HG02763 (cell line): ENCODE measurements around the gene NAPB.

ENCODE experiments used
- ATAC-seq: cut with Tn5 transposase; IDR thresholded peaks from one replicate; pipeline ENCODE4 v1.9.1; 2021; ENCODE audit warnings: mild to moderate bottlenecking, moderate library complexity; ENCODE audit not compliant: unreplicated experiment

NAPB gene

DNA sequence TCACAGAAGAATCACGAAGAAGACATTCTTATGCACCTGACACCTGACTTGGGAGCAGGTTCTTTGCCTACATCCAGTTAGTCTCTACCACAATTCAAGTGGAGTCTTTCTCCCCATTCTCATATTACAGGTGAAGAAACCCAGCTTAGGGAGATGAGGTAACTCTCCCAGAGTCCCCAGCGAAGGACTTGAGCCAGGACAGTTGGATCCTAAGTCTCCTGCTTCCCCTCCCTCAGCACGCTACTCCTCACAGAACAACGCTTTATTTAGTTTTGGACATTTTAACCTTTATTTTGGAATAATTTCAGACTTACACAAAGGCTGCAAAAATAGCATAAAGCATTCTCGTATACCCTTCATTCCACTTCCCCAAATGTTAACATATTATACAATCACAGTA lies 17.4 kb upstream of the NAPB start:
- no peak for ATAC-seq

DNA sequence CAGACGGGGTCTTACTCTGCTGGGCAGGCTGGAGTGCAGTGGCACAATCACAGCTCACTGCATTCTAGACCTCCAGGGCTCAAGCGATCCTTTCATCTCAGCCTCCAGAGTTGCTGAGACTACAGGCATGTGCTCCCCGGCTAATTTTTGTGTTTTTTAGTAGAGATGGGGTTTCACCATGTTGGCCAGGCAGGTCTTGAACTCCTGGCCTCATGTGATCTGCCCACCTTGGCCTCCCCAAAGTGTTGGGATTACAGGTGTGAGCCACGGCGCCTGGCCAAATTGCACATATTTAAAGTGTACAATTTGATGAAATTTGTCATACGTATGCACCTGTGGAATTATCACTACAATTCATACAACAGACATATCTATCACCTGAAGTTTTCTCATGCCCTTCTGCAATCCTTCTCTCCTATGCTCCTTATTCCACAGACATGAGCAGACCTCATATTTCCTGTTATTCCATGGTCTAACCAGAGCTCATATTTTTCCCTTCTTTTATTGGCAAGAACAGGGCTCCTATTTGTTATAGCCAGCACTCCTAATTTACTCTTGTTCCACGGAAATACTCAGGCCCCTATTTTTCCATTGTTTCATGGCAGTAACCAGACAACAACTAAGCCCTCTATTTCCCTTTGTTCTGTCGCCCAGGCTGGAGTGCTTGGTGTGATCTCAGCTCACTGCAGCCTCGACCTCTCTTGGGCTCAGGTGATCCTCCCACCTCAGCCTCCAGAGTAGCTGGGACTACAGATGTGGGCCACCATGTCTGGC lies 16.0 kb upstream of the NAPB start:
- ATAC-seq: no peak

DNA sequence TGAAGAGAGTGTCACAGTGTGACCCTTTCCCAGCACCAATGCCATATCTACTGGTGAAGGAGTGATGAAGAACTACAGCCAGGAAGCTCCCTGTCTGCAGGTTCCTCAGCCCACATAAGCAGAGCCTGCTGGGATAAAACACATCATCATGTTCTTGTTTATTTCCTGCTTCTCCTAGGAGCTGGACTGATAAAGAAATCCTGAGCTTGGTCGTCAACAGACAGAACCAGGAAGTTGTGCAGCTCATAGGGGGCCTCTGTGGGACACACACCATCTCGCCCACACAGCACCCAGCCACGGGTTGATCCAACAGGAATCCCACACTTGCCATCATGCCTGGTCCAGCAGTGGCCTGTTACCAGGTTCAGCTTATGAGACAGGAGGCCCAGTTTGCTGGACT lies 15.4 kb upstream of the NAPB start:
- ATAC-seq: no peak

DNA sequence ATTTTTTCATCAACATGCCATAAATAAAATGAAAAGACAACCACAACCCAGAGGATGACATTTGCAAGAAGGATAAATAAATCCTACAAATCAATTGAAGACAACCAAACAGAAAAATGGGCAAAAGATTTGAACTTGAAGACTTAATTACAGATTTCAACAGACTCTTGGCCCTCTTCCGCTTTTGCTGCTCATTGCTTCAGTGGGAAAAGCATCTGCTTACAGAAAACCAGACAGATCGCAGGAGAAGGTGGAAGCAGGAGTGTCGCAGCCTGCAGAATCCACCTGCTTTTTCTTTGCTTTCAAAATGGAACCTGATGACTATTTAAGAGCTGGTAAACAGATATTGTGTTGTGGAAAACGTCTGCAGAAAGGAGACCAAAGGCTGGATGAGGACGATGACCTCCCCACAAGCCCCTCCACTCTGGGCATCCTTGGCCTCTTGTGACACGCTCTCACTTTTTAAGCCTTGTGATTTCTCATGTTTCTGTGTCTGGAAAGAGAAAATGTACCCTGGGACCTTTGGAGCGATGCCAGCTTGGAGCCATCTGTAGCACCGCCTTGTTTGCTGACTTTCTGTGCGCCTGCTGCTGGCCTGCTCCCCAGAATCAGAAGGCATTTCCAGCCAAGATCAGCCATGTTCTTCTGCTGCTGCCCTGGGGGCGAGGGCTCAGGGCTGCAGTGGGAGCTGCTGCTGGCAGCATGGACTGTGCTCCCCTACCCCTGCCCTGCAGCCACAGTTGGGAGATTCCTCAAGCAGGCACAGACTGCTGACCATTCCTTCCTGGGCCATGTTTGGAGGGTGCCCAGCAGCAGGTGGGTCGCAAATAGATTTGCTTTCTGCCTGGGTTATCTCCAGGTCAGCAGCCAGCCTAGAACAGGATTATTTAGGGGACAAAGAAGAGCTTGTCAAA lies 14.6 kb upstream of the NAPB start:
- no peak for ATAC-seq

DNA sequence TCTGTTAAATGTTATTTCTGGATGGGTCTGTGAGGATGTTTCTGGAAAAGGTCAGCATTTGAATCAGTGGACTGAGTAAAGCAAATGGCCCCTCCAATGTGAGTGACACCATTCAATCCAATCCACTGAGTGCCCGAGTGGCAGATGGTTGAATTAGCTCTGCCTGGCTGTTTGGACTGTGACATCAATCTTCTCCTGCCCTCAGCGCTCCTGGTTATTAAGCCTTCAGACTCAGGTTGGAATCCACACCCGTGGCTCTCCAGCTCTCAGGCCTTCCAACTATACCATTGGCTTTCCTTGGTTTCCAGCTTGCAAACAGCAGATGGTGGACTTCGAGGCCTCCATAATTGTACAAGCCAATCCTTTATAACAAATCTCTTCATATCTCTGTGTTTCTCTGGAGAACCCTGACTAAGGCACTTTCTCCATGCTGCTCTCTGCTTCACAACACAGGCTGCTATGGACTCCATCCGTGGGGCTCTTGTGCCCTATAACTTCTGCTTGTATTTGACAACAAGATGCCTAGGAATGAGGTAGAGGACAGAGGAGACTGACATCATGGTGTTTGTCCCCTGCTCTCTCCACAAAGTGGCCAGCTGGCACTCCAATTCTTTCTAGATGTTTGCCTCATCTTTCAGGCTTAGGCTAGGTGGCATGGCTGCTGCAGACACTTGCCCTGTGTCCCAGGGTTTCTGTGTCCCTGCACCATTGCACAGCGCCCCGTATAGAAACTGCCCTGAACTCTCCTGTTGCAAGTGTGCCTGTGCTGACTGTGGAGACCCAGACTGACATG lies 13.4 kb upstream of the NAPB start:
- no peak for ATAC-seq

DNA sequence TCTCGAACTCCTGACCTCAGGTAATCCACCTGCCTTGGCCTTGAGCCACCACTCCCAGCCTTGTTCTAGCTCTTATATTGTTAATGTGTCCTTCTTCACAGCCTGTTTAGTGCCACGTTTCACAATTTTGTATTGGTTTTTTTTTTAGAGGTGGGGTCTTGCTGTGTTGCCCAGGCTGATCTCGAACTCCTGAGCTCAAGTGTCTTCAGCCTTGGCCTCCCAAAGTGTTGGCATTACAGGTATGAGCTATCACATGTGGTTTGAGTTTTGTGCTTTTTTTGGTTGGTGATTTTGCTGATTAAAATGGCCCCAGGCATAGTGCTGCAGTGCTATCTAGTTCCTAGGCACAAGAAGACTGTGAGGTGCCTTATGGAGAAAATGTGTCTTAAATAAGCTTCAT lies 12.3 kb upstream of the NAPB start:
- ATAC-seq: no peak

DNA sequence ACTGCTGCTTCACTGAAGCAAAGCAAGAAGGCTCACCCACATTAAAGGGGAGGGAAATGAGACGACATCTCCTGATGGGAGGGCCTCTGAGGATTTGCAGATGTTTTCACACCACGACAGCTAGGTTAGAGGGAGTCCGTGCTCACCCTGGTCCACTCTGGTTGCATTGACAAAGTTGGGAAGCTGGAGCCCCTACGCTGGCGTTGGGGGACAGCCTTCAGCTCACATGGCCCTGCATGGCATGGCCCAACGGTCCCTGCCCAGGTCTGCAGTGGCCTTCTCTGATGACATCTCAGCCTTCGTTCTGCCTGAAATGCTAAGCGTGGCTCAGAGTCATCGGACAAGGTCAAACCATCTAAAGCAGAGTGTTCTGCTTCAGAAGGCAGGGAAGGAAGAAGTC lies 3.8 kb upstream of the NAPB start:
- no peak for ATAC-seq

DNA sequence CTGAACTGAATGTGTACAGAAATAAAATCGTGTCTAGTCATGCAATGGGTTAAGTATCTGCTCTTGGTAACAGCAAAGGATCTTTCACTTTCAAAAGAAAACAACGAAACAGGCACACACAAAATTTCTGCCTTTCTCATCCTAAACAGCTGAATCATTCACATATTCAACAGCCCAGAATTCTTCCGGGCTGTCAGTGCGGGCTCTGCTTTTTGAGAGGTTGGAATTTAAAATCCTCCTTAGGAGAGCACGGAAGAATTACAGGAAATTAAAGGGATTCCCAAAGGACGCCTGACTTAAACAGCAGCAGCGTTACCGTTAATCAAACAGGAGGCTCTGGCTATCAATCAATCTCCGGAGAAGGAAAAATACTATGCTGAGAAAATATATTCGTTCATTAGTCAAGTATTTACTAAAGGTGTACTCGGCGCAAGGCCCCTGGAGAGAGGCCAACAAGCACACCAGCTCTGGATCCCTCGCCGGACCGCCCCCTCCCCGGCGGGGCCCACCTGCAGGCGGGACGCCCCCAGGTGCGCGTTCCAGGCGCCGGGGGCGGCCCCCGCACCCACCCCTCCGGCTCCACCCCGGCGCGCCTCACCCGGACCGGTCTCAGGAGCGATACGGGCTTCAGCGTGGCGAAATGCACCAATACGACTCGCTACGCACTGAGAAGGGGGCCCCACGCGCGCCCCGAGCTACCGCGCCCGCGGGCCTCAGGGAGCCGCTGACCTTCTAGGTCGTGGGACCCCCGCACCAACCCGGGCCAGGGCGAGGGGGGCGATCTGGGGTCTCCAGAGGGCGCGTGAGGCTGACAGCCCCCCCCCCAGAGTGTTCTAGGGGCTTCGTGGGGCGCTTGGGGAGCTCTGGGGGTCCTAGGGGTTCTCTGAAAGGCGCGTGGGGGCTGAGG lies 1.0 kb downstream of the NAPB start:
- peak; percentile 29 for ATAC-seq

DNA sequence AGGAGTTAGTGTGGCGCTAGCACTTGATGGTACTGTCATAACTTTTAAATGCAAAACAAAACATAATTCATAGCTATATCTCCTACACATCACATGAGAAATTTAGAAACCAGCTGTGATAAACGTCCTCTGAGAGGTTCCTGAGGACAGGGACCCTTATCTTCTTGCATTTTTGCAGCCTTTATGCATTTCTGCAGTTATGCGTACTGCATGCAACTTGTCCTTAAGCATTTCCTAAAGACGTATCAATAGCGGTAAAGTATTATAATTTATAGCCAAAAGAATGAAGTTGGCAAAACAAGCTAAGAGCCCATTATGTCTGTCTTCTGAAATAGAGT lies 1.7 kb downstream of the NAPB start:
- ATAC-seq: no peak

DNA sequence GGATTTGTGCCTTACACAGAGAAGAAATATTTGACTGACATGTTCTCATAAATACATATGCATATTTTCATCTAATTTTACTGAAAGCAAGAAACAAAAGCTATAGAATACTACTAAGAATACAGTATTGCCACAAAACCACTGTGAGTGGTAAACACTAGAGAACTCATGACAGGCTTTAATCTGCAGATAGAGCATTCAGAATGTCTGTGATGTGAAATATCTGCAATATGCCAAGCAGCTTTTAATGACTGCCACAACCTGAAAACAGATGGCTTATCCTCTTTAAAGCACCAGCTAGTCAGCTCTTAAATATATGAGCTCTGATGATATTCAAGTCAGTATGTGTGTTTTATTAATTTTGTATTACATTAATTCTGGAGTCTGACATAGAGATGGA lies 3.4 kb downstream of the NAPB start:
- ATAC-seq: no peak

DNA sequence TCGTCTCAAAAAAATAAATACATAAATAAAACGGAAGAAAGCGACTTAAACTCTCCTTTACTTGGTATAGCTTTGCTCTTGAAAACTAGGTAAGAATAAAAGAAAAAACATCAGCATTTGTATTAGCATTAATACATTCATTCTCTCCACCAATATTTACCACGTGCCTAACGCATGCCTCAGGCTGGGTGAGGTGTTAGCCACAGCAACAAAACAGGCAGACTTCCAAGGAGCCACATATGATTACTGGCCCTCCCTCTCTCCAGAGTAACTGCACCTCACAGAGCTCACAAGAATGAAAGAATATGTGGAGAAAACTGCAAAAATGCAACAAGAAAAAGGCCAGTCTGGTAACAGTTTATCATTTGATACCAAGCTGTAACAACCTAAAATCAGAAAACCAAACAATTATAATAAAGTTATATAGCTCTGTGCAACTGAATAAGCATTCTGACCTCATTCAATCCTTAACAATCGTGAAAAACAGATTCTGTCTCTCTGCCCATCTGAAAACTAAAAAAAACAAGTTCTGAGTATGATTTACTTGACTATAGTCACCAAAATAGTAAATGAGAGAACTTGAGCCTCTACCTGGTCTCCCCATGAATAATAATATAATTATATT lies 5.2 kb downstream of the NAPB start:
- ATAC-seq: no peak

DNA sequence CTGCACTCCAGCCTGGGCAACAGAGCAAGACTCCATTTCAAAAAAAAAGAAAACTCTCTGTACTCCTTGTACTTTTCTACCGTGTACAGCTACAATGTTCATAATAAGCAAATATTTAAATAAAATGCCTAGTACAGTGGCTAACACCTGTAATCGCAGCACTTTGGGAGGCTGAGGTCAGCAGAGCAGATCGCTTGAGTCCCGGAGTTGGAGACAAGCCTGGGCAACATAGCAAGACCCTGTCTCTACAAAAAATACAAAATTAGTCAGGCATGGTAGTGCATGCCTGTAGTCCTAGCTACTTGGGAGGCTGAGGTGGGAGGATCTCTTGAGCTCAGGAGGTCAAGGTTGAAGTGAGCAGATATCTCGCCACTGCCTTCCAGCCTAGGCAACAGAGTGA lies 5.7 kb downstream of the NAPB start:
- no peak for ATAC-seq

DNA sequence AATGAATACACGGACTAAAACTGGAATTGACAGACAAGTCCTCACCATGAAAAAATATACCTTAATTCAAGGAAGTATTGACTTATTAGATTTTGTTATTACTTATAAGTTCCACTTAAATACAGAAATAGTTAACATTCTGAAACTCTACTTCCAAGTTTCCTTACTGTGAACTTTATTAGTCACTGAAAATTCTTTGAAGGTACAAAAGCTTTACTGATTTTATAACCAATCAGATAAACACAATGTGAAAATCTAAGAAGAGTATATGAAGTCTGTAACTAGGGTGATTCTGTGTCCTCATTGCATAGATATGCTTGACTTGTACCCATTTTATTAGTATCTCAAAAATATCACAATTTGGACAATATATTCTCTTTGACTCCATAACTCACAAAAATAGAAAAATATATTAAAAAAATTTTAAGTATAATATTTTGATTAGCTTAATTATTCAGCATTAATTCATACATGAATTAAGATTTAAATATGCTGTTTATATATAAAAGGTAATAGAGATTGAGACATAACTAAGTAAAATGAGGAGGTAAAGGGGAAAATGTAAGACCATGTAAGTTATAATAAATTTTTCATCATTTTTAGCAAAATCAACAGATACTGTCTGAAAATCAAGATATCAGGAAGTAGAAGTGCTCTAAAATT lies 6.6 kb downstream of the NAPB start:
- no peak for ATAC-seq

DNA sequence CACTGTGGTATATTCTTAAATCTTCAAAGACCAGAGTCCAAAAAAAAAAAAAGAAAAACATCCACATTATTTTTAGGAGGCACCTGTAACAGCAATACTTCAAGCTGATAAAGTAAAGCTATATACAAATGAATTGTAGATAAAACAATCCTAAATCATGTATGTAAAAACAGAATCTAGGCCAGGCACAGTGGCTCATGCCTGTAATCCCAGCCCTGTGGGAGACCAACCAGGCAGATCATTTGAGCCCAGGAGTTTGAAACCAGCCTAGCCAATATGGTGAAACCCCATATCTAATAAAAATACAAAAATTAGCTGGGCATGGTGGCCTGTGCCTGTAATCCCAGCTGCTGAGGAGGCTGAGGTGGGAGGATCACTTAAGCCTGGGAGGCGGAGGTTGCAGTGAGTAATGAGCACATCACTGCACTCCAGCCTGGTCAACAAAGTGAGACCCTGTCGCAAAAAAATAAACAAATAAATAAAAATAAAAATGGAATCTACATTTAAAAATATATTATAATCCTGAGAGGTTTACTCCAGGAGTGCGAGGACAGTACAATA lies 7.3 kb downstream of the NAPB start:
- ATAC-seq: no peak

DNA sequence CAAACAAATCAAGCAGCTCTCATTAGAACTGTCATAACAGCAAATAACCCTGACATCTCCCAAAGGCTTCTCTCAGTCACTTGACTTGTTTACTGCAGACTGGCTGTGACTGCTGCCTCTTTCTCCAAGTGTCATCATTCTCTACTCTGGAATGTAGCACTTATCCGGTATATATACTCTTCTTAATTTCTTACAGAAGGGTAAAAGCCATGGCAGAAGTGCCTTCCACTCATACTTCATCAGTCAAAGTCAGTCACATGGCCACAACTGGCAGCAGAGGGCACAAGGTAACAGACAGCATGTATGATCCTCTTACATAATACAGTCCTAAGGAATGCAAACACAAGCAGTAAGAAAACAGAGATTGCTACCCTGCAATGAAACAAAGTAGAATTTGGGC lies 9.3 kb downstream of the NAPB start:
- no peak for ATAC-seq

DNA sequence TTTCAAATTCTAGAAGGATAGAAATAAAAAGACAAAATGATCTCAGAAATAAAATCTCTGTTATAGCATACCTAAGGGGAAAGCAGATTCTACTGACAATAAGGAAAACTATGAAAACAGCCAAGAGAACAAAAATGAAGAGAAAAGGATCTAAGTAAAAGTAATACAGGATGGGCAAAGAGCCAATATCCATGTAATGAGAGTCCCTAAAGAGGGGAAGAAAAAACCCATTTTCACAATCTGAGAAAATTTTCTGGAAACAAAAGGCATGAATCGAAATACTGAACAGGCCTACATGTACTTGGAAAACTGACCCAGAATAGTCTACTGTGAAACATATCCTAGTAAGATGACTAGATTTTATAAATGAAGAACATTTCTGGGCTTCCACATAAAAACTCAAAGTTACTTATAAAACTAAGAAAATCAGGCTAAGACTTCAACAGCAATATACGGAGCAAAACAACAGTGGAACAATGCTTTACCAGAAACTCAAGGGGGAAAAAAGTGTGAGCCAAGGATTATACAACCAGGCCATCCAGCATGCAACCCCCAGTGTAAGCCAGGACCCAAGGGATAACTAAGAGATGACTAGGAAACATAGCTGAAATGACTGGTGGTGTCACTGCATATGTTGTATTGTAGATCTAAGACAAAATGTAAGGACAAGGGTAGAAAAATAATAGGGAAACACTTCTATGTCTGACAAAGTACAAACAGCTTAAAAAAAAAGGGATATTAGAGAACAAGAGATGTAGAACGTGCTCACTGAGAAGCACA lies 10.2 kb downstream of the NAPB start:
- no peak for ATAC-seq

DNA sequence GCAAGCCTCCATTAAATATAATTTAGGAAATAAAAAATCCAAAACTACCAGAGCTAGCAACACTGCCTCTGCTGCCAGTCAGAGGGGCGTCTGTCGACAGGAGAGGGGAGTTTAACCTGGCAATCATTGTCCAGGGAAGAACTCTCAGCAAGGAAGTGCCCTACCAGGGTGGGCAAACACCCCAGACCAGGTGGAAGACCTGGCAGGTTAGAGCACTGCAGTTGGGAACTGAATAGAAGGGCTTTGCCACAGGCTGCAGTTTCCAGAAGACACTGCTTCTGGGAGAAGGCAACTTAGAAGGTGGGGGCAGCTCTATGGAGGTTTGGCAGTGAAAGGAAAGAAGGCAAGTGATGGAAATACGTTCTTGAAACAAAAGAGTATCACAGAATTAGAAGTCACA lies 11.5 kb downstream of the NAPB start:
- no peak for ATAC-seq

DNA sequence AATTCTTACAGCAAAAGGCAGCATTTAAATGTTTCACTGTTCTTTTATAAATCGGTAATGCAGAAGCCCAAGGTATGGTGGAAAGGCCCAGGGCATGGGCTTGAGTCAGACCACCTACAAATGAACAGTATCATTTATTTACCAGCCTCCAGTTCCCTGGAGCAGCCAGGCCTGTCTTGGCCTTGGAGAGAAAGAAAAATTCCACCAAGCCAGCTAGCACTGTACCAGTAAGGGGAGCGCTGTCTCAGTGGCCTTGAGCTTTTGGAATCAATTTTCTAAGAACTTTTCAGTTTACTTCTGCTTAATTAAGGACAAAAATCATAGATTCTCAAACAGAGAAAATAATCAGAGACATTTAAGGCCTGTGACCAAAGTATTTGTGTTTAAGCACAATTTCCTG lies 12.3 kb downstream of the NAPB start:
- no peak for ATAC-seq
